ENCODE data around the gene ARL4C. TPM values are rescaled to one million over a fixed set of nuclear protein-coding genes. Genes with fewer than 3 reads are reported as not detected.

Gene ARL4C
- total RNA-seq, 2 experiments from 2014 or later: 469 to 471 TPM

DNA sequence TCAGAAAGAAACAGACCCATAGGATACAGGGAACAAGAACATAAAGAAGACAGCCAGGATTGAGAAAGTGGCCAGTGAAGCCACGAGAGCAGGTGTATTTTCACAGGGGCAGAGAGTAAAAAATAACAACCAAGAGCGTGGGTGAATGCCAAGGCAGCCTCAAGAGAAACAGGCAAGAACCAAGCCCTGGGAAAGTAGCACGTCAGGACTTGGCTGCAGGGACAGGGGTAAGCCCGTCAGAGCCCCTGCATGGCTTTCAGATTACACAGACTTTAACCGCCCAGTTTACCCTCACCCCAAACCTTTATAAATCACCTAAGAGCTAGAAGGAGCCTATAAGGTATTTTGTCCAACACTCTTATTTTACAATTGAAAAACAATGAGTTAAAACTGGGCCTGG lies 43.7 kb downstream of the ARL4C start:
- Mint-ChIP-seq H3K9me3 (peaks cover 5% of the 10 kb centered on the region), H3K27ac (peak overlapping the region; percentile 92), H3K4me1 (ENCODE audit: low read depth) (peaks cover 87% of the 10 kb centered on the region), H3K4me3 (peak overlapping the region; percentile 89), H3K36me3 (ENCODE audit: low read depth) (peaks cover 62% of the 10 kb centered on the region), H3K27me3 (peaks cover 5% of the 10 kb centered on the region)
- no peaks in the 10 kb centered on the region for H3K27me3 ChIP-seq (ENCODE audit: control insufficient read depth in 1 of 2, insufficient read depth in 2 of 2, low read length in 2 of 2)
- H3K9me3 ChIP-seq (ENCODE audit: control insufficient read depth in 1 of 2, insufficient read depth in 1 of 2, low read length in 2 of 2): peaks cover 0 to 14% of the 10 kb centered on the region in 2 experiments
- peak overlapping the region; percentile 64 for H3K4me3 ChIP-seq (ENCODE audit: low read length)
- intact Hi-C loops (cut with DNase I, micrococcal nuclease): loop anchor here (1.0 to 5.0 kb wide), 4 partner anchors 36 to 145 kb away; no protein-coding TSS in a partner anchor
- peaks cover 14% of the 10 kb centered on the region for H3K36me3 ChIP-seq (ENCODE audit: insufficient read depth, low read length)
- CTCF ChIA-PET: interaction anchor here (1.1 to 2.3 kb wide), 4 partner anchors 30 to 318 kb away, joined by 3 to 7 read pairs (median 5); no protein-coding TSS in a partner anchor
- ATAC-seq (ENCODE audit: poor library complexity) (peak; percentile 29), DNase-seq (peak in 7 of 14 experiments; percentile 12 to 62 (median 41))
- POLR2A ChIA-PET: interaction anchor here (0.6 to 12.5 kb wide), 12 partner anchors 10 to 306 kb away, joined by 3 to 376 read pairs (median 42); partner anchors contain the start of gene ARL4C
- peaks cover 63% of the 10 kb centered on the region for H3K4me1 ChIP-seq (ENCODE audit: insufficient read depth, low read length)
- TF ChIP-seq, protein P1, sequence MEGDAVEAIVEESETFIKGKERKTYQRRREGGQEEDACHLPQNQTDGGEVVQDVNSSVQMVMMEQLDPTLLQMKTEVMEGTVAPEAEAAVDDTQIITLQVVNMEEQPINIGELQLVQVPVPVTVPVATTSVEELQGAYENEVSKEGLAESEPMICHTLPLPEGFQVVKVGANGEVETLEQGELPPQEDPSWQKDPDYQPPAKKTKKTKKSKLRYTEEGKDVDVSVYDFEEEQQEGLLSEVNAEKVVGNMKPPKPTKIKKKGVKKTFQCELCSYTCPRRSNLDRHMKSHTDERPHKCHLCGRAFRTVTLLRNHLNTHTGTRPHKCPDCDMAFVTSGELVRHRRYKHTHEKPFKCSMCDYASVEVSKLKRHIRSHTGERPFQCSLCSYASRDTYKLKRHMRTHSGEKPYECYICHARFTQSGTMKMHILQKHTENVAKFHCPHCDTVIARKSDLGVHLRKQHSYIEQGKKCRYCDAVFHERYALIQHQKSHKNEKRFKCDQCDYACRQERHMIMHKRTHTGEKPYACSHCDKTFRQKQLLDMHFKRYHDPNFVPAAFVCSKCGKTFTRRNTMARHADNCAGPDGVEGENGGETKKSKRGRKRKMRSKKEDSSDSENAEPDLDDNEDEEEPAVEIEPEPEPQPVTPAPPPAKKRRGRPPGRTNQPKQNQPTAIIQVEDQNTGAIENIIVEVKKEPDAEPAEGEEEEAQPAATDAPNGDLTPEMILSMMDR (IDR thresholded peaks at IDR 0.05): no peak
- peak overlapping the region; percentile 56 to 93 for H3K27ac ChIP-seq (ENCODE audit: low read depth in 1 of 2, low read length in 2 of 2)

DNA sequence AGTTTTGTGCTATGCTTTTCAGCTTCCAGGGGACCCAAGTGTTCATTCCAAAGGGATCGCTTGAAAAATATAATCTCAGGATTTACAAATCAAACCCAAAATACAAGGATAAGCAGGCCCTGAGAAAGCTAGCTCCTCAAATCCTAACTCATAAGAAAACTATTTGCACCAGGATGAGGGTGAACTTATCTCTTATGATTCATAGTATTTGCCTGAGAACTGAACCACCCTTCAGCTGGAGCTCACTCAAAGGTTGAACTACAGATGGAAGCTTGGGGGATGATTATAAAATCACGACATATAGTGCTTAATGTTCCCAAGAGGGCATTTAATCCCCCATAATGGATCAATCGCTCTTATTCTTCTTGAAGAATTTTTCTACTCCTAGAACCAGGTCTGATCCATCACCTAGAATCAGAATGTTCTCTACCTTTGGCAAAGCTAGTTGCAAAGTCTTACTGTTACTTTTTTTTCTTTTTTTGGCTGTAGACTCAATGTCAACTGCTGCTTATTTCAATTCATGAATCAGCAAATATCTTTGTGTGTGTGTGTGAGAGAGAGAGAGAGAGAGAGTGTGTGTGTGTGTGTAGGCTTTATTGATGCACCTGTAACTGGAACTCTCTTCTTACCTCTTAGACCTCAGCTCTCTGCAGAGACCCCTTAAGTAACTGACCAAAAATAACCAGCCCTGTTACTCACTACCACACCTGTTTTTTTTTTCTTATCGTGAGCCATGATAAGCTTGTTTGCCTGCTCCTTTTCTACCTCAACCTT lies 44.8 kb downstream of the ARL4C start:
- POLR2A ChIA-PET: interaction anchor here (0.6 to 12.5 kb wide), 15 partner anchors 8 to 160 kb away, joined by 3 to 376 read pairs (median 39); partner anchors contain the start of gene ARL4C
- Histone ChIP-seq H3K9me3 (ENCODE audit: control insufficient read depth in 1 of 2, insufficient read depth in 1 of 2, low read length in 2 of 2) (peaks cover 0 to 14% of the 10 kb centered on the region in 2 experiments), H3K27me3 (ENCODE audit: control insufficient read depth in 1 of 2, insufficient read depth in 2 of 2, low read length in 2 of 2) (no peaks in the 10 kb centered on the region), H3K36me3 (ENCODE audit: insufficient read depth, low read length) (peaks cover 14% of the 10 kb centered on the region), H3K27ac (ENCODE audit: low read depth in 1 of 2, low read length in 2 of 2) (peak overlapping the region; percentile 56 to 93), H3K4me1 (ENCODE audit: insufficient read depth, low read length) (peaks cover 73% of the 10 kb centered on the region), H3K4me3 (ENCODE audit: low read length) (peak overlapping the region; percentile 64)
- DNase-seq (peak in 4 of 14 experiments; percentile 20 to 64 (median 54)), ATAC-seq (ENCODE audit: poor library complexity) (peak; percentile 10)
- TF ChIP-seq, protein P1 (IDR thresholded peaks at IDR 0.05): no peak
- peaks cover 1% of the 10 kb centered on the region for H3K9me3 Mint-ChIP-seq
- H3K4me1 Mint-ChIP-seq (ENCODE audit: low read depth): peaks cover 89% of the 10 kb centered on the region
- intact Hi-C loops (cut with DNase I, micrococcal nuclease): loop anchor here (1.0 to 5.0 kb wide), 5 partner anchors 12 to 80 kb away; no protein-coding TSS in a partner anchor
- H3K4me3 Mint-ChIP-seq: peak overlapping the region; percentile 89
- CTCF ChIA-PET: interaction anchor here (0.7 to 2.3 kb wide), 6 partner anchors 9 to 317 kb away, joined by 3 to 7 read pairs (median 4); no protein-coding TSS in a partner anchor
- H3K27ac Mint-ChIP-seq: peak overlapping the region; percentile 92
- peaks cover 69% of the 10 kb centered on the region for H3K36me3 Mint-ChIP-seq (ENCODE audit: low read depth)
- H3K27me3 Mint-ChIP-seq: peaks cover 5% of the 10 kb centered on the region

DNA sequence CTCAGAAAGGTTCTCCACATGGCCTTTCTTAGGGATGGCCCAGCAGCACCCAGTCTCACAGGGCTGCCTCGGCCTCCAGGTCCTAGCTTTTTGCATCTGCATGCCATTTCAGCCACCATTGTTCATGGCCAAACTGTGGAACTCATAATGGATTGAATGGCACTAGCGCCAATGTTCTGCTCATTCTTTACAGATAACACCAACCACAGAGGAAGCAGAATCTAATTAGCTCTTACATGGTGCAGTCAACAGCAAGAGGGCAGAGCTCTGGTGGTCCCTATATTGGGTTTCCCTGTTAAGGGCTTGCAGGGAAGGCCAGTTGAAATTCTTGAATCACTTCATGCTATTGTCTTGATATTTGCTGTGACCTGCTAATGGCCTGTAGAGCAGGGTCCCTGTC lies 45.6 kb downstream of the ARL4C start:
- ATAC-seq (ENCODE audit: poor library complexity) (no peak), DNase-seq (peak in 1 of 14 experiments; percentile 6)
- H3K27me3 Mint-ChIP-seq: peaks cover 5% of the 10 kb centered on the region
- ChIA-PET POLR2A (interaction anchor here (1.2 to 12.5 kb wide), 11 partner anchors 9 to 159 kb away, joined by 3 to 376 read pairs (median 64); partner anchors contain the start of gene ARL4C), CTCF (interaction anchor here (1.0 to 2.3 kb wide), 4 partner anchors 13 to 83 kb away, joined by 3 to 7 read pairs (median 4); no protein-coding TSS in a partner anchor)
- peaks cover 14% of the 10 kb centered on the region for H3K36me3 ChIP-seq (ENCODE audit: insufficient read depth, low read length)
- H3K4me3 ChIP-seq (ENCODE audit: low read length): peak overlapping the region; percentile 64
- peak overlapping the region; percentile 89 for H3K4me3 Mint-ChIP-seq
- intact Hi-C loops (cut with DNase I, micrococcal nuclease): loop anchor here (5.0 kb wide), 2 partner anchors 34 to 79 kb away; no protein-coding TSS in a partner anchor
- peaks cover 89% of the 10 kb centered on the region for H3K4me1 Mint-ChIP-seq (ENCODE audit: low read depth)
- peaks cover 0 to 20% of the 10 kb centered on the region in 2 experiments for H3K9me3 ChIP-seq (ENCODE audit: control insufficient read depth in 1 of 2, insufficient read depth in 1 of 2, low read length in 2 of 2)
- peak overlapping the region; percentile 37 to 93 for H3K27ac ChIP-seq (ENCODE audit: low read depth in 1 of 2, low read length in 2 of 2)
- peaks cover 1% of the 10 kb centered on the region for H3K9me3 Mint-ChIP-seq
- TF ChIP-seq, protein P1 (IDR thresholded peaks at IDR 0.05): no peak
- peaks cover 76% of the 10 kb centered on the region for H3K4me1 ChIP-seq (ENCODE audit: insufficient read depth, low read length)
- H3K27ac Mint-ChIP-seq: peak overlapping the region; percentile 92
- H3K27me3 ChIP-seq (ENCODE audit: control insufficient read depth in 1 of 2, insufficient read depth in 2 of 2, low read length in 2 of 2): no peaks in the 10 kb centered on the region
- peaks cover 77% of the 10 kb centered on the region for H3K36me3 Mint-ChIP-seq (ENCODE audit: low read depth)

Data from CD4-positive, alpha-beta T cell (primary cell).